ENCODE data around the gene CD33. TPM values are rescaled to one million over a fixed set of nuclear protein-coding genes. Genes with fewer than 3 reads are reported as not detected.

CD33 gene
- total and polyA plus RNA-seq, 2 donors (not counting 1 experiment from before 2014, with no cell fraction given), result not detected

DNA sequence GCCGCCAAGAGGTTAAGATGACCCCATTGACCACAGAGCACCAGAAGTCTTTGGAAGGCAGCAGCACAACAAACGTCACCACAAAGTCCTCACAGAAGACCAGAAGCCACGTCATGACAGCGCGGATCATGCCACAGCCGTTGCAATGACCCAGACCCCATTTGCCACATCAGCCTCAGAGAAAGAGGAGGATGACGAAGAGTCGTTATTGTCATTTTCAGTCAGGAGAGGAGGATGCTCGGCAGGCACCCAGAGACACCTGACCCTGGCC, 29.6 kb upstream of the CD33 start:
- Histone ChIP-seq H3K36me3 (ENCODE audit: control insufficient read depth, insufficient read depth, low read length) (no peaks in the 10 kb centered on the region), H3K4me1 (ENCODE audit: control insufficient read depth, extremely low read depth, insufficient read depth, low read length) (no peaks in the 10 kb centered on the region), H3K4me2 (ENCODE audit: extremely low read depth, insufficient read depth, low read length) (no peak overlapping the region), H3K9me3 (ENCODE audit: control insufficient read depth, insufficient read depth, low read depth, low read length) (no peaks in the 10 kb centered on the region), H3K9ac (ENCODE audit: insufficient read depth, low read length) (no peak overlapping the region), H3K4me3 (replicated peaks in 1 of 4; ENCODE audit: control extremely low read depth in 1 of 4, insufficient read depth in 1 of 4, low read depth in 3 of 4, low read length in 4 of 4) (no peak overlapping the region), H3K79me2 (ENCODE audit: control insufficient read depth, insufficient read depth, low read length) (no peaks in the 10 kb centered on the region), H3K27ac (ENCODE audit: insufficient read depth, low read length) (no peak overlapping the region), H3K27me3 (ENCODE audit: control insufficient read depth, insufficient read depth, low read length) (no peaks in the 10 kb centered on the region), H4K20me1 (ENCODE audit: control insufficient read depth, extremely low read depth, insufficient read depth, low read length) (no peaks in the 10 kb centered on the region), H2AFZ (ENCODE audit: low read length) (no peak overlapping the region)
- no peak for DNase-seq (ENCODE audit: low read depth in 2 of 2)
- TF ChIP-seq EZH2 (IDR thresholded peaks at IDR 0.05; ENCODE audit: low read length, missing control alignments) (no peak), CTCF (conservative IDR thresholded peaks at IDR 0.05 in 1 of 2, IDR thresholded peaks at IDR 0.05 in 1 of 2; ENCODE audit: low read depth in 1 of 2, low read length in 2 of 2) (no peak)

DNA sequence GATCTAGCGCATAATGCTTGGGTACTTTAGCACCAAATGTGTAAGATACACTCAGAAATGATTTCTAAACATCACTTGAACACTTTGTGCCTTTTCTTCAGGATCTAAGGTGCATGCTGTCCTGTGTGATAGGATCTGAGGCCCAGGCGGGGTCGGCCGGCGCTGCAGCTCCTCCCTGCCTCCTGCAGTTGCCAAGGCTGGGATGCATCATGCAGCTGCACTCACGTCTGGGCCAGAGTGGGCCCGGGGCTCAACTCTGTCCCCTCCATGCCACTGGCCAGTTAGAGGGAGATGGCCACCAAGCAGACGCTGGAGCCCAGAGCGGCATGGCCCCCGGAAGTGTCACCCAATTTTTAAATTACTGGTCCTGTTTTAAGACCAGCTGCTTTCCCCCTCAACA, 29.3 kb upstream of the CD33 start:
- H3K27me3 ChIP-seq (ENCODE audit: control insufficient read depth, insufficient read depth, low read length), result no peaks in the 10 kb centered on the region
- no peaks in the 10 kb centered on the region for H3K9me3 ChIP-seq (ENCODE audit: control insufficient read depth, insufficient read depth, low read depth, low read length)
- no peaks in the 10 kb centered on the region for H4K20me1 ChIP-seq (ENCODE audit: control insufficient read depth, extremely low read depth, insufficient read depth, low read length)
- H3K9ac ChIP-seq (ENCODE audit: insufficient read depth, low read length), result no peak overlapping the region
- H3K4me2 ChIP-seq (ENCODE audit: extremely low read depth, insufficient read depth, low read length), result no peak overlapping the region
- no peaks in the 10 kb centered on the region for H3K36me3 ChIP-seq (ENCODE audit: control insufficient read depth, insufficient read depth, low read length)
- no peaks in the 10 kb centered on the region for H3K4me1 ChIP-seq (ENCODE audit: control insufficient read depth, extremely low read depth, insufficient read depth, low read length)
- no peaks in the 10 kb centered on the region for H3K79me2 ChIP-seq (ENCODE audit: control insufficient read depth, insufficient read depth, low read length)
- H3K4me3 ChIP-seq (replicated peaks in 1 of 4; ENCODE audit: control extremely low read depth in 1 of 4, insufficient read depth in 1 of 4, low read depth in 3 of 4, low read length in 4 of 4), result no peak overlapping the region
- DNase-seq (ENCODE audit: low read depth in 2 of 2), result no peak
- H2AFZ ChIP-seq (ENCODE audit: low read length), result no peak overlapping the region
- no peak overlapping the region for H3K27ac ChIP-seq (ENCODE audit: insufficient read depth, low read length)
- TF ChIP-seq EZH2 (IDR thresholded peaks at IDR 0.05; ENCODE audit: low read length, missing control alignments) (no peak), CTCF (conservative IDR thresholded peaks at IDR 0.05 in 1 of 2, IDR thresholded peaks at IDR 0.05 in 1 of 2; ENCODE audit: low read depth in 1 of 2, low read length in 2 of 2) (no peak)

DNA sequence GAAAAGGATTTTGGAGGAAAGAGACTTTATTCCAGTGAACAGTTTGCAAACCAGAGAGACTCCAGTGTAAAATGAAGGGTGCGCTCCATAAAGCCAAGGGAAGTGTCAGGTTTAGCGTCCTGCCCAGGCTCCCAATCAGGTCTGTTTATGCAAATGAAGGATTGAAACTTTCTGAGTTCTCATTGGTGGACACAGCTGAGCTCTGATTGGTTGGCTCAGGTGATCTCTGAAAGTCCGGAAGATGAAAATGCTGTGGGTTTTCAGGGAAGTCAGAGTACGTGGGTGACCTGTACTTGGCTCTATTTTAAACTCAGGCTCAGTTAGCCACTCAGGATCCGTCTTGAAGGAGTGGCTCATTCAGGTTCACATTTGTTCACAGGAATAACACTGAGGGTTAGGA, 28.7 kb upstream of the CD33 start:
- no peak overlapping the region for H3K27ac ChIP-seq (ENCODE audit: insufficient read depth, low read length)
- no peaks in the 10 kb centered on the region for H3K79me2 ChIP-seq (ENCODE audit: control insufficient read depth, insufficient read depth, low read length)
- no peak overlapping the region for H3K9ac ChIP-seq (ENCODE audit: insufficient read depth, low read length)
- no peak for TF ChIP-seq EZH2 (IDR thresholded peaks at IDR 0.05; ENCODE audit: low read length, missing control alignments)
- TF ChIP-seq CTCF (conservative IDR thresholded peaks at IDR 0.05 in 1 of 2, IDR thresholded peaks at IDR 0.05 in 1 of 2; ENCODE audit: low read depth in 1 of 2, low read length in 2 of 2), result no peak
- H3K27me3 ChIP-seq (ENCODE audit: control insufficient read depth, insufficient read depth, low read length), result no peaks in the 10 kb centered on the region
- H3K4me2 ChIP-seq (ENCODE audit: extremely low read depth, insufficient read depth, low read length), result no peak overlapping the region
- H3K36me3 ChIP-seq (ENCODE audit: control insufficient read depth, insufficient read depth, low read length), result no peaks in the 10 kb centered on the region
- H2AFZ ChIP-seq (ENCODE audit: low read length), result no peak overlapping the region
- H4K20me1 ChIP-seq (ENCODE audit: control insufficient read depth, extremely low read depth, insufficient read depth, low read length), result no peaks in the 10 kb centered on the region
- DNase-seq (ENCODE audit: low read depth in 2 of 2), result no peak
- no peaks in the 10 kb centered on the region for H3K9me3 ChIP-seq (ENCODE audit: control insufficient read depth, insufficient read depth, low read depth, low read length)
- no peak overlapping the region for H3K4me3 ChIP-seq (replicated peaks in 1 of 4; ENCODE audit: control extremely low read depth in 1 of 4, insufficient read depth in 1 of 4, low read depth in 3 of 4, low read length in 4 of 4)
- no peaks in the 10 kb centered on the region for H3K4me1 ChIP-seq (ENCODE audit: control insufficient read depth, extremely low read depth, insufficient read depth, low read length)

All from fibroblast of lung (primary cell).